Right atrium auricular region (tissue), 2 donors: ENCODE measurements around the gene FBXO21. TPM values are rescaled to one million over a fixed set of nuclear protein-coding genes. Genes with fewer than 3 reads are reported as not detected.

Experiments used
- DNase-seq: peaks from one replicate; pipeline ENCODE4 v3.0.0-alpha.2; 2019; ENCODE audit warnings: low spot score
- H3K27ac ChIP-seq, 2 donors: fragments of 200-600 bp; sonication (generic); 1 replicate in 1 of 2; 2 replicates in 1 of 2; pipeline ENCODE4 v1.5.1; 2016 to 2019
- H3K27me3 ChIP-seq, 2 donors: fragments of 200-600 bp; sonication (generic); one replicate each; pipeline versions ENCODE4 v1.5.1 to v1.6.0; 2017 to 2019
- H3K36me3 ChIP-seq: fragments of 200-600 bp; sonication (generic); one replicate; pipeline ENCODE4 v1.5.1; 2016
- H3K4me1 ChIP-seq, 2 donors: fragments of 200-600 bp; sonication (generic); one replicate each; pipeline versions ENCODE4 v1.5.1 to v1.6.0; 2017 to 2019
- H3K4me3 ChIP-seq, 2 donors: fragments of 200-600 bp; sonication (generic); 1 replicate in 1 of 2; 2 replicates in 1 of 2; pipeline ENCODE4 v1.5.1; 2017 to 2019; ENCODE audit warnings: mild to moderate bottlenecking in 1 of 2, moderate library complexity in 1 of 2
- H3K9me3 ChIP-seq, 2 donors: fragments of 200-600 bp; sonication (generic); one replicate each; pipeline ENCODE4 v1.5.1; 2019
- CTCF ChIP-seq, 2 donors: fragments of 200-600 bp; sonication (generic); IDR thresholded peaks; one replicate each; pipeline ENCODE4 v1.5.1; 2019; ENCODE audit warnings: antibody characterized with exemption in 2 of 2
- total RNA-seq, 2 donors: library from RNA; depleted of rRNA; stranded (reverse); fragments of >200 nt; gene quantifications; one replicate each; pipeline ENCODE4 v1.1.0, GENCODE V29; 2016

Gene FBXO21
- total RNA-seq, 2 donors from 2014 or later = 43.5 to 77.9 TPM

- Histone ChIP-seq H3K27me3 (no peaks in the 10 kb centered on the region), H3K36me3 (no peaks in the 10 kb centered on the region), H3K27ac (no peak overlapping the region), H3K9me3 (no peaks in the 10 kb centered on the region), H3K4me3 (no peak overlapping the region), H3K4me1 (peaks cover 0 to 30% of the 10 kb centered on the region in 2 donors)
- DNase-seq = no peak
- TF ChIP-seq CTCF (IDR thresholded peaks at IDR 0.05) = no peak
These were observed 89.2 kb downstream of the FBXO21 start for GRCh38 chr12:117100851-117101673.

DNA sequence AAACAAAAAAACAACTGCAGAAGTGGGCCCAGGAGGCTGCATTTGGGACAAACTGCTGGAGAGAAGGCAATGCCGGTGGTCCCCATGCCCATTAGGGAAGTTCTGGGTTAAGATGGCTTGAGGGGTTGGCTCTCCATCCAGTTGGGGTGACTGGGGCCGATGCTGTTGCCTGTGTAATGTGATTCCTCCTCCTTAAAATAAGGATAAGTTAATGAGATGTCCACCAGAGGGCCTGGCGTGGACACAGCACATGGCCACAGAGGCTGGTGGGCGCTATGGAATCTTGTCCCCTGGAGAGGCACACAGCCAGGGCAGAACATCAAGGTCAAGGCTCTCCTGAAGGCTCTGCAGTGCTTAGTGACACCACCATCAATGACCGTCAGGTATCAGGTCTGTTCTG lies 90.0 kb downstream of the FBXO21 start:
- no peak overlapping the region for H3K27ac ChIP-seq

GRCh38 chr12:117098361-117099217 lies 91.7 kb downstream of the FBXO21 start:
- Histone ChIP-seq H3K27ac (peak overlapping the region; percentile 62 to 64), H3K9me3 (no peaks in the 10 kb centered on the region), H3K4me1 (peaks cover 0 to 42% of the 10 kb centered on the region in 2 donors), H3K27me3 (no peaks in the 10 kb centered on the region), H3K4me3 (peak overlapping the region; percentile 52 to 79), H3K36me3 (no peaks in the 10 kb centered on the region)
- no peak for DNase-seq
- no peak for TF ChIP-seq CTCF (IDR thresholded peaks at IDR 0.05)

More for the DNA sequence above, 90.0 kb downstream of the FBXO21 start:
- no peaks in the 10 kb centered on the region for H3K27me3 ChIP-seq
- DNase-seq = no peak
- peak in 1 of 2 donors; percentile 51 for TF ChIP-seq CTCF (IDR thresholded peaks at IDR 0.05)
- H3K9me3 ChIP-seq = no peaks in the 10 kb centered on the region
- H3K4me1 ChIP-seq = peaks cover 0 to 30% of the 10 kb centered on the region in 2 donors
- H3K4me3 ChIP-seq = no peak overlapping the region
- H3K36me3 ChIP-seq = no peaks in the 10 kb centered on the region

GRCh38 chr12:117098024-117098360 lies 92.3 kb downstream of the FBXO21 start:
- no peak for DNase-seq
- Histone ChIP-seq H3K27me3 (no peaks in the 10 kb centered on the region), H3K36me3 (no peaks in the 10 kb centered on the region), H3K4me3 (peak overlapping the region; percentile 52 to 79), H3K4me1 (peaks cover 0 to 46% of the 10 kb centered on the region in 2 donors), H3K27ac (peak overlapping the region; percentile 62 to 64), H3K9me3 (no peaks in the 10 kb centered on the region)
- no peak for TF ChIP-seq CTCF (IDR thresholded peaks at IDR 0.05)

DNA sequence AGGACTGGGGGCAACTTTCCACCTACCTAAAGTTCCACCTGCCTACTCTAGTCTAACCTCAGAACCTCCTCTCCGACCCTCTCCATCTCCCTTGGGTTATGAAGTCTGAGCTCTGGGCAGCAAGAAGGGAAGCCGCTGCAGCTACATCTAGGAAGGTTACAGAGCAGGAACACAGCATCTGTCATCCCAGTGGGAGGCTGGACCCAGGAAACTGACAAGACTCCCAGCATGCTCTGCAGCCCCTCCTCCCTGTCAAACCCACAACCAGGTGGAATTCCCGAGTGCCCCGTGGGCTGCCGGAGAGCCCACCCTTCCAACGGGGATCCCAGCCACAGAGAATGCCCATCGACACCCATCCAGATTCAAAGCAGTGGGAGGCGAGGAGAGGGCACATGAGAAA lies 93.1 kb downstream of the FBXO21 start:
- H3K27ac ChIP-seq = peak overlapping the region in 1 of 2 donors; percentile 14
- H3K9me3 ChIP-seq = no peaks in the 10 kb centered on the region
- no peak for DNase-seq
- no peaks in the 10 kb centered on the region for H3K27me3 ChIP-seq
- H3K4me3 ChIP-seq = no peak overlapping the region
- H3K4me1 ChIP-seq = peaks cover 0 to 46% of the 10 kb centered on the region in 2 donors
- no peak for TF ChIP-seq CTCF (IDR thresholded peaks at IDR 0.05)
- H3K36me3 ChIP-seq = no peaks in the 10 kb centered on the region
